ELR (cell line): ENCODE results near the gene MYL6.

Experiments
- DNase-seq: peaks from one replicate; pipeline ENCODE4 v3.0.0-alpha.2; 2015; ENCODE audit warnings: low read depth

MYL6 gene

GRCh38 chr12:56158029-56158925 lies at the start of gene MYL6:
MYL6 (plus strand) TSS chr12:56158359; CDS start chr12:56158402, 43 bp downstream.
- DNase-seq, result peak; percentile 100

GRCh38 chr12:56110571-56110970 lies 47.6 kb upstream of the MYL6 start:
- DNase-seq, result no peak

- DNase-seq, result no peak
Observed at GRCh38 chr12:56114084-56114483, 44.1 kb upstream of the MYL6 start.

GRCh38 chr12:56115329-56115728 lies 42.8 kb upstream of the MYL6 start:
- DNase-seq, result peak; percentile 79

GRCh38 chr12:56116267-56117081 lies 41.7 kb upstream of the MYL6 start, which contains the start of gene RPL41:
RPL41 (plus strand) TSS chr12:56116633.
- peak; percentile 97 for DNase-seq

GRCh38 chr12:56117082-56117706 lies 41.0 kb upstream of the MYL6 start:
- DNase-seq, result peak; percentile 25

GRCh38 chr12:56117778-56118687 lies 40.1 kb upstream of the MYL6 start, which contains the start of gene ZC3H10:
ZC3H10 (plus strand) TSS chr12:56118266; CDS start chr12:56120563, 2,297 bp downstream.
- DNase-seq, result peak; percentile 100

- DNase-seq, result no peak
Observed at GRCh38 chr12:56118688-56119357, 39.3 kb upstream of the MYL6 start.

- peak; percentile 95 for DNase-seq
Observed at GRCh38 chr12:56119361-56119796, 38.8 kb upstream of the MYL6 start.

GRCh38 chr12:56120158-56120846 lies 37.9 kb upstream of the MYL6 start:
- peak; percentile 59 for DNase-seq

- no peak for DNase-seq
Observed at GRCh38 chr12:56121204-56121870, 36.8 kb upstream of the MYL6 start.

- no peak for DNase-seq
Observed at GRCh38 chr12:56122637-56123036, 35.5 kb upstream of the MYL6 start.

GRCh38 chr12:56124133-56124532 lies 34.0 kb upstream of the MYL6 start:
- DNase-seq, result no peak

- no peak for DNase-seq
Observed at GRCh38 chr12:56126732-56127239, 31.4 kb upstream of the MYL6 start.

GRCh38 chr12:56127485-56127887 lies 30.7 kb upstream of the MYL6 start:
- no peak for DNase-seq

- DNase-seq, result peak; percentile 100
Observed at GRCh38 chr12:56127888-56128669, 30.1 kb upstream of the MYL6 start, which contains the start of gene ESYT1. ESYT1 (plus strand) TSS chr12:56128267; CDS start chr12:56128320, 53 bp downstream.

GRCh38 chr12:56128670-56129205 lies 29.4 kb upstream of the MYL6 start:
- DNase-seq, result peak; percentile 54
